Neural crest cell (in vitro differentiated cells): ENCODE measurements around the gene GNAZ. TPM values are rescaled to one million over a fixed set of nuclear protein-coding genes. Genes with fewer than 3 reads are reported as not detected.
A peak's percentile ranks its signal among the peaks of the same experiment; 100 is the strongest.

Source experiments
- DNase-seq: peaks from one replicate; pipeline ENCODE4 v3.0.0; 2021; ENCODE audit warnings: low read depth, mixed read lengths, low spot score
- H3K27ac Mint-ChIP-seq: one replicate; pipeline ENCODE4 v1.8.0; 2021; ENCODE audit warnings: mild to moderate bottlenecking, mixed read lengths; ENCODE audit not compliant: unreplicated experiment
- H3K27me3 Mint-ChIP-seq: 2 replicates; pipeline ENCODE4 v1.8.0; 2021; ENCODE audit warnings: low read depth, mild to moderate bottlenecking, mixed read lengths
- H3K36me3 Mint-ChIP-seq: 2 replicates; pipeline ENCODE4 v1.8.0; 2021; ENCODE audit warnings: low read depth, mild to moderate bottlenecking, mixed read lengths
- H3K4me1 Mint-ChIP-seq: 2 replicates; pipeline ENCODE4 v1.8.0; 2021; ENCODE audit warnings: mixed read lengths
- H3K4me3 Mint-ChIP-seq: one replicate; pipeline ENCODE4 v1.8.0; 2021; ENCODE audit warnings: mild to moderate bottlenecking, mixed read lengths
- H3K9me3 Mint-ChIP-seq: 2 replicates; pipeline ENCODE4 v1.8.0; 2021; ENCODE audit warnings: mixed read lengths
- total RNA-seq: library from RNA; stranded (reverse); gene quantifications from 2 replicates; pipeline ENCODE4 v1.2.1, GENCODE V29; 2021
- TF ChIP-seq, protein P1 (sequence below): fragments of 200-600 bp; sonication (generic); conservative IDR thresholded peaks from 2 replicates; pipeline ENCODE4 v1.5.0; 2021; ENCODE audit warnings: antibody characterized with exemption, mild to moderate bottlenecking

Gene GNAZ
- total RNA-seq, 1 donor from 2014 or later: 25.2 TPM

GRCh38 chr22:23098718-23099530, 28.6 kb downstream of the GNAZ start:
- Mint-ChIP-seq H3K9me3 (no peaks in the 10 kb centered on the region), H3K4me3 (no peak overlapping the region), H3K4me1 (no peaks in the 10 kb centered on the region), H3K27ac (no peak overlapping the region), H3K27me3 (no peaks in the 10 kb centered on the region), H3K36me3 (no peaks in the 10 kb centered on the region)
- TF ChIP-seq, protein P1, sequence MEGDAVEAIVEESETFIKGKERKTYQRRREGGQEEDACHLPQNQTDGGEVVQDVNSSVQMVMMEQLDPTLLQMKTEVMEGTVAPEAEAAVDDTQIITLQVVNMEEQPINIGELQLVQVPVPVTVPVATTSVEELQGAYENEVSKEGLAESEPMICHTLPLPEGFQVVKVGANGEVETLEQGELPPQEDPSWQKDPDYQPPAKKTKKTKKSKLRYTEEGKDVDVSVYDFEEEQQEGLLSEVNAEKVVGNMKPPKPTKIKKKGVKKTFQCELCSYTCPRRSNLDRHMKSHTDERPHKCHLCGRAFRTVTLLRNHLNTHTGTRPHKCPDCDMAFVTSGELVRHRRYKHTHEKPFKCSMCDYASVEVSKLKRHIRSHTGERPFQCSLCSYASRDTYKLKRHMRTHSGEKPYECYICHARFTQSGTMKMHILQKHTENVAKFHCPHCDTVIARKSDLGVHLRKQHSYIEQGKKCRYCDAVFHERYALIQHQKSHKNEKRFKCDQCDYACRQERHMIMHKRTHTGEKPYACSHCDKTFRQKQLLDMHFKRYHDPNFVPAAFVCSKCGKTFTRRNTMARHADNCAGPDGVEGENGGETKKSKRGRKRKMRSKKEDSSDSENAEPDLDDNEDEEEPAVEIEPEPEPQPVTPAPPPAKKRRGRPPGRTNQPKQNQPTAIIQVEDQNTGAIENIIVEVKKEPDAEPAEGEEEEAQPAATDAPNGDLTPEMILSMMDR: no peak
- no peak for DNase-seq

DNA sequence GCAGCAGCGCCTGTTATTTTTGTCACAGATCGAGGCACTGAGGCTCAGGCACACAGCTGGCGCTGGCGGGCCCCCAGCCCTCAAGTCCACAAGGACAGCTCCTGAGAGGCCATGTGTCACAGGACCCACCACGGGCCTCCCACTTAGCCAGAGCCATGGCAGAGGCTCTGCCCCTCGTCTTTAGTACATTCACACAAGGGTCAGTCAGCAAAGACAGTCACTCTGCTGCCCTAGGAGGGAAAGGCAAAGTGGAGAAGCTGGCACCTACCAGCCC, 29.1 kb downstream of the GNAZ start:
- H3K27ac Mint-ChIP-seq: no peak overlapping the region

GRCh38 chr22:23100124-23100801, 29.9 kb downstream of the GNAZ start:
- TF ChIP-seq, protein P1: no peak
- Mint-ChIP-seq H3K4me3 (no peak overlapping the region), H3K4me1 (no peaks in the 10 kb centered on the region), H3K36me3 (no peaks in the 10 kb centered on the region), H3K27ac (no peak overlapping the region), H3K9me3 (no peaks in the 10 kb centered on the region), H3K27me3 (no peaks in the 10 kb centered on the region)
- DNase-seq: no peak

More for the DNA sequence above, 29.1 kb downstream of the GNAZ start:
- no peaks in the 10 kb centered on the region for H3K36me3 Mint-ChIP-seq
- H3K9me3 Mint-ChIP-seq: no peaks in the 10 kb centered on the region
- no peaks in the 10 kb centered on the region for H3K27me3 Mint-ChIP-seq
- DNase-seq: no peak
- TF ChIP-seq, protein P1: no peak
- H3K4me1 Mint-ChIP-seq: no peaks in the 10 kb centered on the region
- H3K4me3 Mint-ChIP-seq: no peak overlapping the region

- no peaks in the 10 kb centered on the region for H3K36me3 Mint-ChIP-seq
- no peaks in the 10 kb centered on the region for H3K4me1 Mint-ChIP-seq
- no peak overlapping the region for H3K27ac Mint-ChIP-seq
- no peak overlapping the region for H3K4me3 Mint-ChIP-seq
- no peaks in the 10 kb centered on the region for H3K9me3 Mint-ChIP-seq
- TF ChIP-seq, protein P1: no peak
- no peak for DNase-seq
- no peaks in the 10 kb centered on the region for H3K27me3 Mint-ChIP-seq
Observed at GRCh38 chr22:23101524-23101923, 31.2 kb downstream of the GNAZ start.

GRCh38 chr22:23102002-23102655, 31.8 kb downstream of the GNAZ start:
- TF ChIP-seq, protein P1: no peak
- no peaks in the 10 kb centered on the region for H3K4me1 Mint-ChIP-seq
- no peak overlapping the region for H3K4me3 Mint-ChIP-seq
- no peak for DNase-seq
- no peaks in the 10 kb centered on the region for H3K9me3 Mint-ChIP-seq
- no peaks in the 10 kb centered on the region for H3K27me3 Mint-ChIP-seq
- H3K36me3 Mint-ChIP-seq: no peaks in the 10 kb centered on the region
- peak overlapping the region; percentile 12 for H3K27ac Mint-ChIP-seq
